ENCODE measurements around the gene ATXN2. TPM values are rescaled to one million over a fixed set of nuclear protein-coding genes. Genes with fewer than 3 reads are reported as not detected.

ATXN2 gene
- total RNA-seq, 1 donor from 2014 or later, result 34.2 TPM

- Histone ChIP-seq H3K27ac (no peak overlapping the region), H3K4me3 (no peak overlapping the region), H2AFZ (replicated peaks) (no peak overlapping the region), H3K4me1 (no peaks in the 10 kb centered on the region), H3K27me3 (no peaks in the 10 kb centered on the region), H3F3A (ENCODE audit: low read depth) (peaks cover 3% of the 10 kb centered on the region), H3K9ac (no peak overlapping the region), H4K20me1 (ENCODE audit: low read depth) (no peaks in the 10 kb centered on the region), H3K79me2 (ENCODE audit: low read depth) (no peaks in the 10 kb centered on the region), H3K36me3 (peaks cover 25% of the 10 kb centered on the region), H3K9me3 (ENCODE audit: low read depth) (no peaks in the 10 kb centered on the region), H3K4me2 (no peak overlapping the region)
- Mint-ChIP-seq H3K27ac (no peak overlapping the region), H3K4me3 (no peak overlapping the region), H3K9me3 (peaks cover 7% of the 10 kb centered on the region), H3K27me3 (ENCODE audit: insufficient read depth, low read depth) (peaks cover 7% of the 10 kb centered on the region), H3K4me1 (peaks cover 7% of the 10 kb centered on the region), H3K36me3 (peaks cover 37% of the 10 kb centered on the region)
- DNase-seq (ENCODE audit: low spot score), result no peak
- TF ChIP-seq EZH2phosphoT487 (IDR thresholded peaks at IDR 0.05), result no peak
- no peak for TF ChIP-seq EZH2 (IDR thresholded peaks at IDR 0.05)
- no peak for TF ChIP-seq CTCF (IDR thresholded peaks at IDR 0.05)
These were observed 92.9 kb downstream of the ATXN2 start for GRCh38 chr12:111506260-111506659.

- H3K9ac ChIP-seq, result no peak overlapping the region
- Mint-ChIP-seq H3K4me3 (no peak overlapping the region), H3K9me3 (peaks cover 7% of the 10 kb centered on the region), H3K27me3 (ENCODE audit: insufficient read depth, low read depth) (peaks cover 7% of the 10 kb centered on the region), H3K4me1 (peaks cover 7% of the 10 kb centered on the region), H3K36me3 (peaks cover 36% of the 10 kb centered on the region), H3K27ac (no peak overlapping the region)
- H3K79me2 ChIP-seq (ENCODE audit: low read depth), result no peaks in the 10 kb centered on the region
- H3K4me3 ChIP-seq, result no peak overlapping the region
- H3K4me1 ChIP-seq, result no peaks in the 10 kb centered on the region
- H4K20me1 ChIP-seq (ENCODE audit: low read depth), result no peaks in the 10 kb centered on the region
- peaks cover 3% of the 10 kb centered on the region for H3F3A ChIP-seq (ENCODE audit: low read depth)
- peaks cover 25% of the 10 kb centered on the region for H3K36me3 ChIP-seq
- TF ChIP-seq EZH2phosphoT487 (IDR thresholded peaks at IDR 0.05) (no peak), EZH2 (IDR thresholded peaks at IDR 0.05) (no peak), CTCF (IDR thresholded peaks at IDR 0.05) (no peak)
- no peaks in the 10 kb centered on the region for H3K9me3 ChIP-seq (ENCODE audit: low read depth)
- no peak for DNase-seq (ENCODE audit: low spot score)
- no peaks in the 10 kb centered on the region for H3K27me3 ChIP-seq
- H3K27ac ChIP-seq, result no peak overlapping the region
- H2AFZ ChIP-seq (replicated peaks), result no peak overlapping the region
- no peak overlapping the region for H3K4me2 ChIP-seq
These were observed 93.5 kb downstream of the ATXN2 start for GRCh38 chr12:111505601-111506036.

- peaks cover 3% of the 10 kb centered on the region for H3F3A ChIP-seq (ENCODE audit: low read depth)
- no peaks in the 10 kb centered on the region for H3K79me2 ChIP-seq (ENCODE audit: low read depth)
- no peak overlapping the region for H3K4me3 Mint-ChIP-seq
- peaks cover 6% of the 10 kb centered on the region for H3K27me3 Mint-ChIP-seq (ENCODE audit: insufficient read depth, low read depth)
- H3K36me3 ChIP-seq, result peaks cover 9% of the 10 kb centered on the region
- H3K9me3 ChIP-seq (ENCODE audit: low read depth), result no peaks in the 10 kb centered on the region
- peaks cover 6% of the 10 kb centered on the region for H3K4me1 Mint-ChIP-seq
- no peaks in the 10 kb centered on the region for H4K20me1 ChIP-seq (ENCODE audit: low read depth)
- no peak overlapping the region for H3K4me2 ChIP-seq
- no peak overlapping the region for H3K4me3 ChIP-seq
- H2AFZ ChIP-seq (replicated peaks), result no peak overlapping the region
- peaks cover 48% of the 10 kb centered on the region for H3K36me3 Mint-ChIP-seq
- H3K27ac Mint-ChIP-seq, result no peak overlapping the region
- no peak overlapping the region for H3K9ac ChIP-seq
- no peaks in the 10 kb centered on the region for H3K27me3 ChIP-seq
- no peak for DNase-seq (ENCODE audit: low spot score)
- peaks cover 7% of the 10 kb centered on the region for H3K9me3 Mint-ChIP-seq
- H3K4me1 ChIP-seq, result no peaks in the 10 kb centered on the region
- no peak overlapping the region for H3K27ac ChIP-seq
- TF ChIP-seq EZH2 (IDR thresholded peaks at IDR 0.05), result no peak
- no peak for TF ChIP-seq EZH2phosphoT487 (IDR thresholded peaks at IDR 0.05)
- TF ChIP-seq CTCF (IDR thresholded peaks at IDR 0.05), result no peak
These were observed 96.0 kb downstream of the ATXN2 start for GRCh38 chr12:111503116-111503515.

All from neural progenitor cell (in vitro differentiated cells).